OCI-LY7 (cell line): ENCODE measurements around the gene ABHD18. TPM values are rescaled to one million over a fixed set of nuclear protein-coding genes. Genes with fewer than 3 reads are reported as not detected.

ENCODE experiments used
- BruUV-seq: library from RNA; stranded (reverse); fragments of 400-500 nt; replicated peaks from 2 replicates; lab custom pipeline; 2021; lab: Mats Ljungman, UMichigan
- CTCF ChIA-PET: fragments of 300-600 bp; sonication (Branson Sonifier 250); formaldehyde crosslinking; loops from one replicate; lab custom pipeline; 2022; ENCODE audit warnings: antibody characterized with exemption; ENCODE audit not compliant: unreplicated experiment; lab: Charles Lee
- POLR2A ChIA-PET: fragments of 300-600 bp; sonication (Branson Sonifier 250); formaldehyde crosslinking; loops from one replicate; lab custom pipeline; 2022; ENCODE audit warnings: antibody characterized with exemption; lab: Charles Lee
- DNase-seq: peaks from one replicate; pipeline ENCODE4 v3.0.0-alpha.2; 2015; ENCODE audit warnings: low spot score
- H2AFZ ChIP-seq: fragments of 200-600 bp; sonication (generic), shearing (Covaris generic); 2 replicates; pipeline ENCODE4 v1.6.1; 2014; ENCODE audit warnings: mild to moderate bottlenecking, antibody characterized with exemption, low read length, moderate library complexity
- H3K27ac ChIP-seq: fragments of 200-600 bp; sonication (generic); 2 replicates; pipeline ENCODE4 v1.5.1; 2014; ENCODE audit warnings: mixed run types, low read depth, mild to moderate bottlenecking, moderate library complexity, low read length, inconsistent platforms; ENCODE audit not compliant: poor library complexity, severe bottlenecking
- H3K36me3 ChIP-seq: fragments of 200-600 bp; sonication (generic); 2 replicates; pipeline ENCODE4 v1.6.1; 2014; ENCODE audit warnings: mild to moderate bottlenecking, antibody characterized with exemption, low read length, moderate library complexity, mixed read lengths; ENCODE audit not compliant: insufficient read depth
- H3K4me1 ChIP-seq: fragments of 200-600 bp; sonication (generic); 2 replicates; pipeline ENCODE4 v1.5.1; 2014; ENCODE audit warnings: mild to moderate bottlenecking, low read length; ENCODE audit not compliant: insufficient read depth, poor library complexity, severe bottlenecking
- H3K4me2 ChIP-seq: fragments of 200-600 bp; sonication (generic); 2 replicates; pipeline ENCODE4 v1.6.1; 2014; ENCODE audit warnings: mild to moderate bottlenecking, low read length
- H3K4me3 ChIP-seq: fragments of 200-600 bp; sonication (generic); 2 replicates; pipeline ENCODE4 v1.5.1; 2014; ENCODE audit warnings: mild to moderate bottlenecking, low read depth, low read length; ENCODE audit not compliant: poor library complexity, severe bottlenecking
- H3K79me2 ChIP-seq: fragments of 200-600 bp; sonication (generic); 2 replicates; pipeline ENCODE4 v1.6.1; 2016; ENCODE audit warnings: low read depth, mild to moderate bottlenecking, low read length, moderate library complexity, mixed read lengths; ENCODE audit not compliant: insufficient read depth
- H3K9me2 ChIP-seq: fragments of 200-600 bp; sonication (generic); 2 replicates; pipeline ENCODE4 v1.6.1; 2016; ENCODE audit warnings: mild to moderate bottlenecking, low read length, mixed read lengths; ENCODE audit not compliant: insufficient read depth
- H3K9me3 ChIP-seq: fragments of 200-600 bp; sonication (generic); 2 replicates; pipeline ENCODE4 v1.6.1; 2014; ENCODE audit warnings: mild to moderate bottlenecking, mixed run types, low read length, mixed read lengths
- H4K20me1 ChIP-seq: fragments of 200-600 bp; sonication (generic); 2 replicates; pipeline ENCODE4 v1.6.1; 2014; ENCODE audit warnings: mild to moderate bottlenecking, antibody characterized with exemption, low read length, moderate library complexity, mixed read lengths; ENCODE audit not compliant: insufficient read depth
- EZH2phosphoT487 ChIP-seq: fragments of 200-600 bp; sonication (generic); IDR thresholded peaks from 2 replicates; pipeline ENCODE4 v1.6.1; 2018; ENCODE audit warnings: low read depth, borderline replicate concordance, mild to moderate bottlenecking, mixed run types, antibody characterized with exemption, low read length, moderate library complexity, mixed read lengths
- intact Hi-C: fragments of 100-400 bp; cut with micrococcal nuclease; formaldehyde crosslinking; loops from one replicate; pipeline ENCODE4 v1.10.0; 2022; ENCODE audit not compliant: unreplicated experiment
- total RNA-seq, 2 experiments: library from RNA; depleted of rRNA in 1 of 2; stranded (reverse); fragments of >200 nt in 1 of 2; shearing (Covaris generic) in 1 of 2; gene quantifications; 2 replicates each; pipeline ENCODE4 v1.2.3, GENCODE V29; 2014 to 2022
- TF ChIP-seq, protein P1 (sequence below): fragments of 200-600 bp; sonication (generic); conservative IDR thresholded peaks from 2 replicates; pipeline ENCODE4 v1.5.1; 2014; ENCODE audit warnings: mild to moderate bottlenecking, antibody characterized with exemption, low read length, moderate library complexity, mixed read lengths

ABHD18 gene
- total RNA-seq, 2 experiments from 2014 or later, result 10.4 to 12.7 TPM

DNA sequence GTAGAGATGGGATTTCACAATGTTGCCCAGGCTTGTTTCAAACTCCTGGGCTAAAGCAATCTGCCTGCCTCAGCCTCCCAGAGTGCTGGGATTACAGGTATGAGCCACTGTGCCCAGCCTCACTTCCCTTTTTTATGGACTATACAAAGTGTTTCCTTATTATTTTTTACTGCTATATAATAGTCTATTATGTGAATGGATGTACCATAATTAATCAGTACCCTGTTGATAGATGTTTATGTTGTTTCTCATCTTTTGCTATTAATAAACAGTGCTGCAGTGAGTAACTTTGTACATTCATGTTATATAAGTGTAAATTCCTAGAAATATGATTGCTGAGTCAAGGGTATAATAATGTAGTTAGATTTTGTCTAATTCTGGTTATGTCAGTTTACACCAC is 60.1 kb downstream of the ABHD18 start:
- no peaks in the 10 kb centered on the region for H3K9me3 ChIP-seq
- H3K27ac ChIP-seq, result no peak overlapping the region
- no peak for DNase-seq
- no peaks in the 10 kb centered on the region for H3K4me1 ChIP-seq
- TF ChIP-seq EZH2phosphoT487, result no peak
- TF ChIP-seq, protein P1, sequence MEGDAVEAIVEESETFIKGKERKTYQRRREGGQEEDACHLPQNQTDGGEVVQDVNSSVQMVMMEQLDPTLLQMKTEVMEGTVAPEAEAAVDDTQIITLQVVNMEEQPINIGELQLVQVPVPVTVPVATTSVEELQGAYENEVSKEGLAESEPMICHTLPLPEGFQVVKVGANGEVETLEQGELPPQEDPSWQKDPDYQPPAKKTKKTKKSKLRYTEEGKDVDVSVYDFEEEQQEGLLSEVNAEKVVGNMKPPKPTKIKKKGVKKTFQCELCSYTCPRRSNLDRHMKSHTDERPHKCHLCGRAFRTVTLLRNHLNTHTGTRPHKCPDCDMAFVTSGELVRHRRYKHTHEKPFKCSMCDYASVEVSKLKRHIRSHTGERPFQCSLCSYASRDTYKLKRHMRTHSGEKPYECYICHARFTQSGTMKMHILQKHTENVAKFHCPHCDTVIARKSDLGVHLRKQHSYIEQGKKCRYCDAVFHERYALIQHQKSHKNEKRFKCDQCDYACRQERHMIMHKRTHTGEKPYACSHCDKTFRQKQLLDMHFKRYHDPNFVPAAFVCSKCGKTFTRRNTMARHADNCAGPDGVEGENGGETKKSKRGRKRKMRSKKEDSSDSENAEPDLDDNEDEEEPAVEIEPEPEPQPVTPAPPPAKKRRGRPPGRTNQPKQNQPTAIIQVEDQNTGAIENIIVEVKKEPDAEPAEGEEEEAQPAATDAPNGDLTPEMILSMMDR, result no peak
- no peaks in the 10 kb centered on the region for H3K9me2 ChIP-seq
- CTCF ChIA-PET, result no interaction called here
- H4K20me1 ChIP-seq, result no peaks in the 10 kb centered on the region
- H2AFZ ChIP-seq, result no peak overlapping the region
- H3K79me2 ChIP-seq, result no peaks in the 10 kb centered on the region
- POLR2A ChIA-PET, result no interaction called here
- H3K4me2 ChIP-seq, result no peak overlapping the region
- intact Hi-C loops, result no loop called here
- no peak overlapping the region for H3K4me3 ChIP-seq
- peaks cover 5% of the 10 kb centered on the region for H3K36me3 ChIP-seq
- BruUV-seq, result no TSS peak

DNA sequence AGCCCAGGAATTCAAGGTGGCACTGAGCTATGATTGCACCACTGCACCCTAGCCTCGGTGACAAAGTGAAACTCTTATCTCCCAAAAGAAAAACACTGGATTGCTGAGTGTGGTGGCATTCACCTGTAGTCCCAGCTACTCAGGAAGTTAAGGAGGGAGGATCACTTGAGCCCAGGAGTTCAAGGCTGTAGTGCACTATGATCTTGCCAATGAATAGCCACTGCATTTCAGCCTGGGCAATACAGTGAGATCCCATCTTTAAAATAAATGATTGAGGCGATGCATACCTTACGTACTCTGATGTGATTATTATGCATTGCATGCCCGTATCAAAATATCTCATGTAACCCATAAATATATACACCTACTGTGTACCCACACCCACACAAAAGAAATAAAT is 64.7 kb downstream of the ABHD18 start:
- H3K9me3 ChIP-seq, result no peaks in the 10 kb centered on the region
- H3K36me3 ChIP-seq, result peaks cover 3% of the 10 kb centered on the region
- no peak overlapping the region for H3K4me3 ChIP-seq
- H3K4me1 ChIP-seq, result no peaks in the 10 kb centered on the region
- TF ChIP-seq, protein P1, result no peak
- TF ChIP-seq EZH2phosphoT487, result no peak
- no peak overlapping the region for H3K4me2 ChIP-seq
- H3K27ac ChIP-seq, result no peak overlapping the region
- POLR2A ChIA-PET, result interaction anchor here (0.9 kb wide), 1 partner anchor 11 kb away, joined by 3 read pairs; no protein-coding TSS in a partner anchor
- no peaks in the 10 kb centered on the region for H3K79me2 ChIP-seq
- H2AFZ ChIP-seq, result no peak overlapping the region
- H4K20me1 ChIP-seq, result no peaks in the 10 kb centered on the region
- intact Hi-C loops, result no loop called here
- CTCF ChIA-PET, result no interaction called here
- DNase-seq, result no peak
- no TSS peak for BruUV-seq
- H3K9me2 ChIP-seq, result no peaks in the 10 kb centered on the region

DNA sequence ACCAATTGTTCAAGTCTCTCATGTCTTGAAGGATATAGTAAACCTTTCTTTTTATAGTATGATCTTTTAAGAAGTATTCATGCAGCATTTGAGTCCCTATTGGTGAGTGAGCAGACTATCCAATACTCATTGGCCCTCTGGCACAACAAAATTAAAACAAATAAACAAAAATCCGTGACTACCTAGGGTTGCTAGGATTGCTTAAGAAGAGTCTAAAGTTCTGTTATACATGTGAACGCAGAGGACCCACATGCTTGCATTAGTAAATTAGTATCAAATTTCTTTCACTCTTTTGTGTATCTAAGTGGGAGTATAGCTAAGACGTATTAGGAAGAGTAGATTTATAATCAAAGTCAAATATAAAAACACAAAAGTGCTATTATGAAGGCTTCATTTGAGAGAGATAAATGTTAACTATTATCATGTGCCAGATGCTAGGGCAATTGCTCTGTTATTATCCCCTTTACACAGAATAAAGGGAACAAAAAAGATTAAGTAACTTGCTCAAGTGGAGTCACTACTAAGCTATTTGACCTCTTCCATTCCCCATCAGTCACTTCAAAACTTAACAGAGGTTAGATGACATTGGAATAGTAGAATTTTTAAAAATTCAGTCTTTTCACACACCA is 66.7 kb downstream of the ABHD18 start:
- DNase-seq, result no peak
- Histone ChIP-seq H3K4me2 (no peak overlapping the region), H3K4me3 (no peak overlapping the region), H3K36me3 (peaks cover 3% of the 10 kb centered on the region; the same call in 1 of the 2 replicates), H3K79me2 (no peaks in the 10 kb centered on the region), H3K9me3 (no peaks in the 10 kb centered on the region), H3K27ac (no peak overlapping the region), H3K4me1 (no peaks in the 10 kb centered on the region), H3K9me2 (no peaks in the 10 kb centered on the region), H2AFZ (no peak overlapping the region), H4K20me1 (no peaks in the 10 kb centered on the region)
- intact Hi-C loops, result no loop called here
- BruUV-seq, result no TSS peak
- no peak for TF ChIP-seq EZH2phosphoT487
- TF ChIP-seq, protein P1, result no peak
- ChIA-PET CTCF (no interaction called here), POLR2A (interaction anchor here (0.5 to 1.1 kb wide), 3 partner anchors 31 to 151 kb away, joined by 3 to 4 read pairs (median 4); partner anchors contain the start of gene PLK4)
